Esophagus muscularis mucosa (tissue), 4 donors: ENCODE data around the gene LGI1. TPM values are rescaled to one million over a fixed set of nuclear protein-coding genes. Genes with fewer than 3 reads are reported as not detected.

Source experiments
- DNase-seq: peaks from one replicate; pipeline ENCODE4 v3.0.0-alpha.2; 2017; ENCODE audit errors: extremely low spot score
- H3K27ac ChIP-seq, 4 donors: fragments of 200-600 bp; sonication (generic); replicated peaks in 1 of 4; 1 replicate in 3 of 4; 2 replicates in 1 of 4; pipeline ENCODE4 v1.5.1; 2016 to 2019; ENCODE audit warnings: mild to moderate bottlenecking in 1 of 4
- H3K27me3 ChIP-seq, 4 donors: fragments of 200-600 bp; sonication (generic); one replicate each; pipeline versions ENCODE4 v1.5.1 to v1.6.0; 2016 to 2019
- H3K36me3 ChIP-seq, 4 donors: fragments of 200-600 bp; sonication (generic); one replicate each; pipeline ENCODE4 v1.5.1; 2016 to 2019
- H3K4me1 ChIP-seq, 4 donors: fragments of 200-600 bp; sonication (generic); one replicate each; pipeline ENCODE4 v1.5.1; 2016 to 2019
- H3K4me3 ChIP-seq, 4 donors: fragments of 200-600 bp; sonication (generic); 1 replicate in 2 of 4; 2 replicates in 2 of 4; pipeline ENCODE4 v1.5.1; 2016 to 2019; ENCODE audit warnings: mild to moderate bottlenecking in 4 of 4, moderate library complexity in 1 of 4
- H3K9me3 ChIP-seq, 4 donors: fragments of 200-600 bp; sonication (generic); 1 replicate in 3 of 4; 2 replicates in 1 of 4; pipeline ENCODE4 v1.5.1; 2016 to 2019
- EP300 ChIP-seq: sonication (generic); formaldehyde crosslinking; IDR thresholded peaks from one replicate; pipeline ENCODE4 v1.6.1; 2017; ENCODE audit warnings: antibody characterized with exemption
- POLR2A ChIP-seq: fragments of 450-650 bp; IDR thresholded peaks from one replicate; pipeline ENCODE4 v1.6.1; 2017; ENCODE audit warnings: antibody characterized with exemption, moderate library complexity, mild to moderate bottlenecking, low read depth
- POLR2AphosphoS5 ChIP-seq, 2 donors: sonication (generic); formaldehyde crosslinking; IDR thresholded peaks; one replicate each; pipeline ENCODE4 v1.6.1; 2017; ENCODE audit warnings: antibody characterized with exemption in 2 of 2
- WGBS: methylation state at CpG from one replicate; pipeline ENCODE4 v1.1.5; 2018; 5-methylcytosine and 5-hydroxymethylcytosine counted together
- intact Hi-C: fragments of 100-400 bp; cut with DNase I; formaldehyde crosslinking; loops from one replicate; pipeline ENCODE4 v1.15.1; 2023
- total RNA-seq, 4 donors: library from RNA; depleted of rRNA; stranded (reverse); fragments of >200 nt; gene quantifications; one replicate each; pipeline versions ENCODE4 v1.1.0 to v1.2.1, GENCODE V29; 2016
- TF ChIP-seq, protein P1 (sequence below), 3 experiments: fragments of 200-600 bp in 2 of 3; fragments of 450-650 bp in 1 of 3; sonication (generic) in 2 of 3; IDR thresholded peaks; one replicate each; pipeline ENCODE4 v1.5.1; 2017 to 2019; ENCODE audit warnings: antibody characterized with exemption in 3 of 3, mild to moderate bottlenecking in 2 of 3, moderate library complexity in 1 of 3

The LGI1 gene
- total RNA-seq, 4 donors from 2014 or later: 0.17 to 0.69 (median 0.32) TPM; not detected in 1

DNA sequence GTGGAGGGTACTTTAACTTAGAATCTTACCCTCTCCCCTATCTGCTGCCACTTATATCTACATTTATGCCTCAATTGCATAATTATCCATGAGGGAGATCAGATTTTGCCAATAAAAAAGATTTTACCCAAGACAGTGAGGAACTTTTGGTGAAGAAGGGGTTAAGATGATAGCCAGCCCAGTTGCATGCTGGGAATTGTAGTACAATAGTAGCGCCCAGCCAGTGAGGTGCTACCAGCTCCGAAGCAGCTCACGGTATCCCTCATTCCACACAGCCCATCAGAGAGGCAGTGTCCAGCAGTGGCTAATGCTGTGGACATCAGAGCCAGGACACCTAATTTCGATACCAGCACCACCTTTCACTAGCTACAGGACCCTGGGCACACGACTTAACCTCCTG is 5.9 kb upstream of the LGI1 start:
- H3K4me1 ChIP-seq: peaks cover 0 to 14% (median 8%) of the 10 kb centered on the region in 4 donors
- H3K4me3 ChIP-seq: peak overlapping the region in 3 of 4 donors; percentile 19 to 45 (median 22)
- DNase-seq: no peak
- TF ChIP-seq, protein P1, sequence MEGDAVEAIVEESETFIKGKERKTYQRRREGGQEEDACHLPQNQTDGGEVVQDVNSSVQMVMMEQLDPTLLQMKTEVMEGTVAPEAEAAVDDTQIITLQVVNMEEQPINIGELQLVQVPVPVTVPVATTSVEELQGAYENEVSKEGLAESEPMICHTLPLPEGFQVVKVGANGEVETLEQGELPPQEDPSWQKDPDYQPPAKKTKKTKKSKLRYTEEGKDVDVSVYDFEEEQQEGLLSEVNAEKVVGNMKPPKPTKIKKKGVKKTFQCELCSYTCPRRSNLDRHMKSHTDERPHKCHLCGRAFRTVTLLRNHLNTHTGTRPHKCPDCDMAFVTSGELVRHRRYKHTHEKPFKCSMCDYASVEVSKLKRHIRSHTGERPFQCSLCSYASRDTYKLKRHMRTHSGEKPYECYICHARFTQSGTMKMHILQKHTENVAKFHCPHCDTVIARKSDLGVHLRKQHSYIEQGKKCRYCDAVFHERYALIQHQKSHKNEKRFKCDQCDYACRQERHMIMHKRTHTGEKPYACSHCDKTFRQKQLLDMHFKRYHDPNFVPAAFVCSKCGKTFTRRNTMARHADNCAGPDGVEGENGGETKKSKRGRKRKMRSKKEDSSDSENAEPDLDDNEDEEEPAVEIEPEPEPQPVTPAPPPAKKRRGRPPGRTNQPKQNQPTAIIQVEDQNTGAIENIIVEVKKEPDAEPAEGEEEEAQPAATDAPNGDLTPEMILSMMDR (IDR thresholded peaks at IDR 0.05): no peak
- TF ChIP-seq POLR2AphosphoS5 (IDR thresholded peaks at IDR 0.05) (peak in 1 of 2 donors; percentile 7), POLR2A (no peak)
- no peaks in the 10 kb centered on the region for H3K36me3 ChIP-seq
- H3K9me3 ChIP-seq: no peaks in the 10 kb centered on the region
- H3K27ac ChIP-seq: no peak overlapping the region
- intact Hi-C loops: no loop called here
- 3% methylated on average over 5 of the region's 5 CpGs for WGBS
- H3K27me3 ChIP-seq: no peaks in the 10 kb centered on the region

DNA sequence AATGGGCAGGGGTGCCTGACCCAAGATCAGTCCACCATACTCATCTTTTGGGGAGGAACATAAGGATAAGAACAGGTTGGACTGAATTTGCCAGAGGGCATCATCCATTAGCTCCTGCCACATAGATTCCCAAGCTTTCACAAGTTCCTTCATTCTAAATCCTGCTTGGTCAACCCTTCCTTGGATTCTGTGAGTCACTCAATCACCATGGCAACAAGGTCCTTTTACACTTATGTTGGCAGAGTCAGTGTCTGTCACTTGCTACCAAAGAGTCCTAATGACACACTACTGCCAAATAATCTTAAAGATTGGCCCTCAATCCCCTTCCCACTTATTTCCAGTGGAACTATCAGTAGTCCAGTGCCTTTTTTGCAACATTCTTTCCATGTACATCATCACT is 5.0 kb upstream of the LGI1 start:
- TF ChIP-seq, protein P1 (IDR thresholded peaks at IDR 0.05): no peak
- TF ChIP-seq EP300 (no peak), POLR2AphosphoS5 (IDR thresholded peaks at IDR 0.05) (no peak), POLR2A (no peak)
- no peaks in the 10 kb centered on the region for H3K9me3 ChIP-seq
- DNase-seq: no peak
- H3K27ac ChIP-seq: no peak overlapping the region
- intact Hi-C loops: no loop called here
- peaks cover 0 to 9% (median under 1%) of the 10 kb centered on the region in 4 donors for H3K27me3 ChIP-seq
- peaks cover 0 to 14% (median 12%) of the 10 kb centered on the region in 4 donors for H3K4me1 ChIP-seq
- no peaks in the 10 kb centered on the region for H3K36me3 ChIP-seq
- H3K4me3 ChIP-seq: no peak overlapping the region

DNA sequence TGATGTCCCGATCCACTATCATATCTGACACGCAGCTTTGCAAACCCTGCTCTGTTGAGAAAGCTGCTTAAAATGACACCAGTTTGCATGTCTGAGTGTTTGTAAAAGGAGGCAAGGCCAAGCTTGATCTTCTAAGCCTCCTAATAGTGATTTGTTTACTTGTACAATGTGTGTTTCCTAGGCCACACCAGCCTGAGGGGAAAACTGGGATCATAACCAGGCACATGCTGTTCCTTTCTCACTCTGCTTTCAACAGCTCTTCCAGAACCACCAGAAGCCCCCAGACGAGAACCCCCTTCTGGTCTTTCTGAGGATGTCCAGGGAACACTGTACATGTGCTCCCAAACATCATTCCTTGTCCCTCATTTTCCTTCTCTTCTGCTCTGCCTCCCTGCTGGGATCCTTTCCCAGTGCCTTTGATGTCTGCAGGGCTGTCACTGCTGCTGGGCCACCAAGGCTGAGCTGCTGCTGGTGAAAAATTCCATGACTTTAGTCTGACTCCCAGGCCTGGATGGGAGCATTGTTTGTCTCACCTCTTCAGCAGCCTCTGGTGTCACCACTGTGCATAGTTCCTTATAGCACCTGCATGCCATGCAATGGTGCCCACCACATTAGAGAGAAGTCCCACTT is 4.0 kb upstream of the LGI1 start:
- WGBS: 63% methylated on average over 3 of the region's 3 CpGs
- Histone ChIP-seq H3K36me3 (no peaks in the 10 kb centered on the region), H3K27ac (no peak overlapping the region), H3K9me3 (no peaks in the 10 kb centered on the region), H3K4me1 (peaks cover 0 to 23% (median 17%) of the 10 kb centered on the region in 4 donors), H3K27me3 (peaks cover 0 to 15% (median 4%) of the 10 kb centered on the region in 4 donors), H3K4me3 (no peak overlapping the region)
- intact Hi-C loops: no loop called here
- DNase-seq: no peak
- no peak for TF ChIP-seq EP300
- TF ChIP-seq, protein P1 (IDR thresholded peaks at IDR 0.05): no peak
- no peak for TF ChIP-seq POLR2AphosphoS5 (IDR thresholded peaks at IDR 0.05)
- no peak for TF ChIP-seq POLR2A

DNA sequence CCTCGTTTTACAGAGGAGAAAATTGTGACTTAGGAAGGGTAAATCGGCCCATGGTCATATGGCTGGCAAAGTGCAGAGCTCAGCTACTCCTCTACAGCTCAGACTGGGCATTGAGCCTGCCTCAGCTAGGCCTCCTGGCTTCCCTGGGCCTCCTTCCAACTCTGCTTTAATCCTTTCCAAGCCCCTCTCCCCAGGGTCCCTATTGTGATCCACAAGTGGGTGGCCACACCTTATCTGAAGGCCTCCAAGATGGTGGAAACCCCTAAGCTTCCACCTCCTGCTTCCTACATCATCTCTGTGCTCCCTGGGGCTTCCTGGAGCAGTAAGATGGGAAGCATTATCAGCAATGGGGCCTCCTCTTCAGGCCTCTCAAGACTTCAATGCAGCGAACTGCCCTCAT is 3.0 kb upstream of the LGI1 start:
- Histone ChIP-seq H3K9me3 (no peaks in the 10 kb centered on the region), H3K4me1 (peaks cover 0 to 23% (median 17%) of the 10 kb centered on the region in 4 donors), H3K36me3 (no peaks in the 10 kb centered on the region), H3K27me3 (peaks cover 0 to 18% (median 4%) of the 10 kb centered on the region in 4 donors), H3K27ac (no peak overlapping the region), H3K4me3 (no peak overlapping the region)
- TF ChIP-seq, protein P1 (IDR thresholded peaks at IDR 0.05): no peak
- TF ChIP-seq EP300: no peak
- no peak for TF ChIP-seq POLR2A
- no peak for TF ChIP-seq POLR2AphosphoS5 (IDR thresholded peaks at IDR 0.05)
- intact Hi-C loops: no loop called here
- 83% methylated on average over 3 of the region's 3 CpGs for WGBS
- no peak for DNase-seq
